ENCODE results near the gene USP9X. TPM values are rescaled to one million over a fixed set of nuclear protein-coding genes. Genes with fewer than 3 reads are reported as not detected.

Gene USP9X
- total and polyA plus RNA-seq, 2 experiments from 2014 or later: 62.2 to 329 TPM

DNA sequence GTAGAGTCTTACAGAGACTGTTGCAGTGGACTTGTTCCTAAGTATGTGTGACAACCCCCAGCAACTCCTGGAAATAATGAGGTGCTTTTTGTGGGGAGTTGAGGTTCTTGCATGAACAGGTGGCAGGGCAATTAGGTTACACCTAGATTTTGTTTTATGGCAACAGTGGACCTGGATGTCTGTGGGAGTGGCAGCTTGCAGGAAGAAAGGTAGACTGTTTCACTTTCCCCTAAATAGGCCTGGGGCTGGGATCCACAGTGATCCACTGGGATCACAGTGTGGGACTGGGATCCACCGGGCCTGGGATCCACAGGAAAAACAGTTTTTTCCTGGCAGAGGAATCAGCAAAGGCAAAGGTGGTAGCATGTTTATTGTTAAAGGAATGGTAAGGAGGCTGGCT is 18.3 kb upstream of the USP9X start:
- no peaks in the 10 kb centered on the region for H3K4me1 ChIP-seq (ENCODE audit: insufficient read depth)
- H3K27me3 Mint-ChIP-seq (ENCODE audit: insufficient read depth, low read depth, poor library complexity): peaks cover 3% of the 10 kb centered on the region
- H3K79me2 ChIP-seq (replicated peaks; ENCODE audit: insufficient read depth): no peaks in the 10 kb centered on the region
- peaks cover 6% of the 10 kb centered on the region; the same call in 2 of the 3 replicates for H3K4me1 Mint-ChIP-seq
- H3K9me2 ChIP-seq (ENCODE audit: insufficient read depth): no peaks in the 10 kb centered on the region
- H3K9me3 Mint-ChIP-seq: no peaks in the 10 kb centered on the region
- no peak overlapping the region for H2AFZ ChIP-seq
- H3K4me2 ChIP-seq: no peak overlapping the region
- TF ChIP-seq NANOG (IDR thresholded peaks at IDR 0.05; ENCODE audit: borderline replicate concordance): no peak
- TF ChIP-seq, protein P1, sequence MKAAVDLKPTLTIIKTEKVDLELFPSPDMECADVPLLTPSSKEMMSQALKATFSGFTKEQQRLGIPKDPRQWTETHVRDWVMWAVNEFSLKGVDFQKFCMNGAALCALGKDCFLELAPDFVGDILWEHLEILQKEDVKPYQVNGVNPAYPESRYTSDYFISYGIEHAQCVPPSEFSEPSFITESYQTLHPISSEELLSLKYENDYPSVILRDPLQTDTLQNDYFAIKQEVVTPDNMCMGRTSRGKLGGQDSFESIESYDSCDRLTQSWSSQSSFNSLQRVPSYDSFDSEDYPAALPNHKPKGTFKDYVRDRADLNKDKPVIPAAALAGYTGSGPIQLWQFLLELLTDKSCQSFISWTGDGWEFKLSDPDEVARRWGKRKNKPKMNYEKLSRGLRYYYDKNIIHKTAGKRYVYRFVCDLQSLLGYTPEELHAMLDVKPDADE (IDR thresholded peaks at IDR 0.05): no peak
- TF ChIP-seq REST (IDR thresholded peaks at IDR 0.05; ENCODE audit: unreplicated experiment): no peak
- TF ChIP-seq, protein P2, sequence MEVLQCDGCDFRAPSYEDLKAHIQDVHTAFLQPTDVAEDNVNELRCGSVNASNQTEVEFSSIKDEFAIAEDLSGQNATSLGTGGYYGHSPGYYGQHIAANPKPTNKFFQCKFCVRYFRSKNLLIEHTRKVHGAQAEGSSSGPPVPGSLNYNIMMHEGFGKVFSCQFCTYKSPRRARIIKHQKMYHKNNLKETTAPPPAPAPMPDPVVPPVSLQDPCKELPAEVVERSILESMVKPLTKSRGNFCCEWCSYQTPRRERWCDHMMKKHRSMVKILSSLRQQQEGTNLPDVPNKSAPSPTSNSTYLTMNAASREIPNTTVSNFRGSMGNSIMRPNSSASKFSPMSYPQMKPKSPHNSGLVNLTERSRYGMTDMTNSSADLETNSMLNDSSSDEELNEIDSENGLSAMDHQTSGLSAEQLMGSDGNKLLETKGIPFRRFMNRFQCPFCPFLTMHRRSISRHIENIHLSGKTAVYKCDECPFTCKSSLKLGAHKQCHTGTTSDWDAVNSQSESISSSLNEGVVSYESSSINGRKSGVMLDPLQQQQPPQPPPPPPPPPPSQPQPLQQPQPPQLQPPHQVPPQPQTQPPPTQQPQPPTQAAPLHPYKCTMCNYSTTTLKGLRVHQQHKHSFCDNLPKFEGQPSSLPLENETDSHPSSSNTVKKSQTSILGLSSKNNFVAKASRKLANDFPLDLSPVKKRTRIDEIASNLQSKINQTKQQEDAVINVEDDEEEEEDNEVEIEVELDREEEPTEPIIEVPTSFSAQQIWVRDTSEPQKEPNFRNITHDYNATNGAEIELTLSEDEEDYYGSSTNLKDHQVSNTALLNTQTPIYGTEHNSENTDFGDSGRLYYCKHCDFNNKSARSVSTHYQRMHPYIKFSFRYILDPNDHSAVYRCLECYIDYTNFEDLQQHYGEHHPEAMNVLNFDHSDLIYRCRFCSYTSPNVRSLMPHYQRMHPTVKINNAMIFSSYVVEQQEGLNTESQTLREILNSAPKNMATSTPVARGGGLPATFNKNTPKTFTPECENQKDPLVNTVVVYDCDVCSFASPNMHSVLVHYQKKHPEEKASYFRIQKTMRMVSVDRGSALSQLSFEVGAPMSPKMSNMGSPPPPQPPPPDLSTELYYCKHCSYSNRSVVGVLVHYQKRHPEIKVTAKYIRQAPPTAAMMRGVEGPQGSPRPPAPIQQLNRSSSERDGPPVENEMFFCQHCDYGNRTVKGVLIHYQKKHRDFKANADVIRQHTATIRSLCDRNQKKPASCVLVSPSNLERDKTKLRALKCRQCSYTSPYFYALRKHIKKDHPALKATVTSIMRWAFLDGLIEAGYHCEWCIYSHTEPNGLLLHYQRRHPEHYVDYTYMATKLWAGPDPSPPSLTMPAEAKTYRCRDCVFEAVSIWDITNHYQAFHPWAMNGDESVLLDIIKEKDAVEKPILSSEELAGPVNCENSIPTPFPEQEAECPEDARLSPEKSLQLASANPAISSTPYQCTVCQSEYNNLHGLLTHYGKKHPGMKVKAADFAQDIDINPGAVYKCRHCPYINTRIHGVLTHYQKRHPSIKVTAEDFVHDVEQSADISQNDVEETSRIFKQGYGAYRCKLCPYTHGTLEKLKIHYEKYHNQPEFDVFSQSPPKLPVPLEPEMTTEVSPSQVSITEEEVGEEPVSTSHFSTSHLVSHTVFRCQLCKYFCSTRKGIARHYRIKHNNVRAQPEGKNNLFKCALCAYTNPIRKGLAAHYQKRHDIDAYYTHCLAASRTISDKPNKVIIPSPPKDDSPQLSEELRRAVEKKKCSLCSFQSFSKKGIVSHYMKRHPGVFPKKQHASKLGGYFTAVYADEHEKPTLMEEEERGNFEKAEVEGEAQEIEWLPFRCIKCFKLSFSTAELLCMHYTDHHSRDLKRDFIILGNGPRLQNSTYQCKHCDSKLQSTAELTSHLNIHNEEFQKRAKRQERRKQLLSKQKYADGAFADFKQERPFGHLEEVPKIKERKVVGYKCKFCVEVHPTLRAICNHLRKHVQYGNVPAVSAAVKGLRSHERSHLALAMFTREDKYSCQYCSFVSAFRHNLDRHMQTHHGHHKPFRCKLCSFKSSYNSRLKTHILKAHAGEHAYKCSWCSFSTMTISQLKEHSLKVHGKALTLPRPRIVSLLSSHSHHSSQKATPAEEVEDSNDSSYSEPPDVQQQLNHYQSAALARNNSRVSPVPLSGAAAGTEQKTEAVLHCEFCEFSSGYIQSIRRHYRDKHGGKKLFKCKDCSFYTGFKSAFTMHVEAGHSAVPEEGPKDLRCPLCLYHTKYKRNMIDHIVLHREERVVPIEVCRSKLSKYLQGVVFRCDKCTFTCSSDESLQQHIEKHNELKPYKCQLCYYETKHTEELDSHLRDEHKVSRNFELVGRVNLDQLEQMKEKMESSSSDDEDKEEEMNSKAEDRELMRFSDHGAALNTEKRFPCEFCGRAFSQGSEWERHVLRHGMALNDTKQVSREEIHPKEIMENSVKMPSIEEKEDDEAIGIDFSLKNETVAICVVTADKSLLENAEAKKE (CRISPR knock-in tag; IDR thresholded peaks at IDR 0.05): no peak
- no peak for TF ChIP-seq EZH2 (IDR thresholded peaks at IDR 0.05; ENCODE audit: low read depth, unreplicated experiment)
- TF ChIP-seq CREB1 (CRISPR knock-in tag; IDR thresholded peaks at IDR 0.05; ENCODE audit: low read depth): no peak
- no peak for TF ChIP-seq ZNF331 (CRISPR knock-in tag; IDR thresholded peaks at IDR 0.05; ENCODE audit: low read depth)
- TF ChIP-seq JUNB (IDR thresholded peaks at IDR 0.05; ENCODE audit: unreplicated experiment): no peak
- TF ChIP-seq ZNF114 (CRISPR knock-in tag; IDR thresholded peaks at IDR 0.05): no peak
- TF ChIP-seq EZH2phosphoT487 (IDR thresholded peaks at IDR 0.05; ENCODE audit: unreplicated experiment): no peak
- TF ChIP-seq CTCF (conservative IDR thresholded peaks at IDR 0.05; ENCODE audit: low read depth in 2 of 2): no peak
- TF ChIP-seq STAT1 (IDR thresholded peaks at IDR 0.05; ENCODE audit: unreplicated experiment): no peak
- TF ChIP-seq POLR2AphosphoS5 (IDR thresholded peaks at IDR 0.05; ENCODE audit: low read depth): no peak
- H3K27ac ChIP-seq (ENCODE audit: low read depth): no peak overlapping the region
- no peaks in the 10 kb centered on the region for H4K20me1 ChIP-seq (replicated peaks; ENCODE audit: insufficient read depth)
- no peak overlapping the region for H3K4me3 Mint-ChIP-seq
- no peaks in the 10 kb centered on the region for H3K36me3 ChIP-seq (ENCODE audit: insufficient read depth)
- H3K27me3 ChIP-seq (ENCODE audit: insufficient read depth): no peaks in the 10 kb centered on the region
- DNase-seq (ENCODE audit: low spot score): no peak
- no peaks in the 10 kb centered on the region for H3F3A ChIP-seq (replicated peaks; ENCODE audit: low read depth)
- H3K4me3 ChIP-seq: no peak overlapping the region
- no peak for ATAC-seq
- H3K36me3 Mint-ChIP-seq (ENCODE audit: low read depth): no peaks in the 10 kb centered on the region
- H3K27ac Mint-ChIP-seq: no peak overlapping the region
